ENCODE data around the gene INTS7. TPM values are rescaled to one million over a fixed set of nuclear protein-coding genes. Genes with fewer than 3 reads are reported as not detected.

The INTS7 gene
- total RNA-seq, 1 experiment from 2014 or later: 21.7 TPM

DNA sequence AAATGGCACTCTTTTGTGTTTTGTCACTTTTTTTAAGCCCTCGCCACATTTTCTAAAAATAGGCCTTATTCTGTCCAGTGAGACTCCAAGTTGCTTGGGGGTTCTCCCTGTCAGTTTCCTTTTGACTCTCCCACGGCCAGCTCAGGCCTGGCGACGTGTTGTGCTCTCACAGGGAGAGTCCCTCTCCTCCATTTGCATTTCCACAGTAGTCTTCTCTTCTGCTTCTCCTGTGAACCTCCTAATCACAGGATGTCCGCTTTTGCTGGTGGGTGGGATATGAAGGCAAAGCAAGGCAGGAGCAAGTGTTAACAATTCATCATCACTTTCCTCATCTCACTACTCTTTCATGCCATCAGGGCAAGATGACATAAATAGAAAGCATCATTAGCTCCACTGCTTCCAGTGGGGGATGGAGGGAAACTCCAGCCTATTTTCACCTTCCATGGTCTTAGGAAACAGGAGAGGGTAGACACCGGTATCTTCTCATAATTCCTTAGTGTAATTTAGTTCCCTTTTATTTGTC lies 99.8 kb downstream of the INTS7 start:
- POLR2A ChIA-PET: no interaction called here
- TF ChIP-seq CEBPB (IDR thresholded peaks at IDR 0.05; ENCODE audit: low read depth) (no peak), CTCF (IDR thresholded peaks at IDR 0.05 in 2 of 3, conservative IDR thresholded peaks at IDR 0.05 in 1 of 3; ENCODE audit: borderline replicate concordance in 1 of 3, insufficient read depth in 1 of 3, low read depth in 2 of 3, low read length in 2 of 3) (no peak), EZH2 (IDR thresholded peaks at IDR 0.05) (no peak), REST (IDR thresholded peaks at IDR 0.05; ENCODE audit: low read depth) (no peak), ELF1 (IDR thresholded peaks at IDR 0.05; ENCODE audit: borderline replicate concordance, low read depth) (no peak), JUND (IDR thresholded peaks at IDR 0.05) (no peak)
- TF ChIP-seq, protein P1, sequence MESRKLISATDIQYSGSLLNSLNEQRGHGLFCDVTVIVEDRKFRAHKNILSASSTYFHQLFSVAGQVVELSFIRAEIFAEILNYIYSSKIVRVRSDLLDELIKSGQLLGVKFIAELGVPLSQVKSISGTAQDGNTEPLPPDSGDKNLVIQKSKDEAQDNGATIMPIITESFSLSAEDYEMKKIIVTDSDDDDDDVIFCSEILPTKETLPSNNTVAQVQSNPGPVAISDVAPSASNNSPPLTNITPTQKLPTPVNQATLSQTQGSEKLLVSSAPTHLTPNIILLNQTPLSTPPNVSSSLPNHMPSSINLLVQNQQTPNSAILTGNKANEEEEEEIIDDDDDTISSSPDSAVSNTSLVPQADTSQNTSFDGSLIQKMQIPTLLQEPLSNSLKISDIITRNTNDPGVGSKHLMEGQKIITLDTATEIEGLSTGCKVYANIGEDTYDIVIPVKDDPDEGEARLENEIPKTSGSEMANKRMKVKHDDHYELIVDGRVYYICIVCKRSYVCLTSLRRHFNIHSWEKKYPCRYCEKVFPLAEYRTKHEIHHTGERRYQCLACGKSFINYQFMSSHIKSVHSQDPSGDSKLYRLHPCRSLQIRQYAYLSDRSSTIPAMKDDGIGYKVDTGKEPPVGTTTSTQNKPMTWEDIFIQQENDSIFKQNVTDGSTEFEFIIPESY (IDR thresholded peaks at IDR 0.05; ENCODE audit: extremely low read depth, insufficient replicate concordance, low read length): no peak
- no peak overlapping the region for H3K27ac ChIP-seq (ENCODE audit: low read depth, low read length)

More for the DNA sequence above, 99.8 kb downstream of the INTS7 start:
- no peak for DNase-seq (ENCODE audit: low read depth, low spot score)
- Histone ChIP-seq H3K9me3 (ENCODE audit: control insufficient read depth in 1 of 2, insufficient read depth in 1 of 2, low read depth in 1 of 2, low read length in 2 of 2) (no peaks in the 10 kb centered on the region), H3K9ac (ENCODE audit: low read length) (no peak overlapping the region), H3K79me2 (ENCODE audit: insufficient read depth, low read length) (no peaks in the 10 kb centered on the region), H3K4me2 (ENCODE audit: low read length) (no peak overlapping the region), H3K27me3 (ENCODE audit: insufficient read depth, low read length) (no peaks in the 10 kb centered on the region), H3K36me3 (ENCODE audit: control insufficient read depth in 1 of 2, insufficient read depth in 2 of 2, low read length in 2 of 2) (no peaks in the 10 kb centered on the region), H4K20me1 (ENCODE audit: insufficient read depth) (no peaks in the 10 kb centered on the region), H3K4me1 (ENCODE audit: control insufficient read depth in 1 of 2, insufficient read depth in 2 of 2, low read length in 2 of 2) (no peaks in the 10 kb centered on the region), H2AFZ (ENCODE audit: low read depth, low read length, poor library complexity, severe bottlenecking) (no peak overlapping the region), H3K9me2 (ENCODE audit: insufficient read depth) (no peaks in the 10 kb centered on the region), H3K4me3 (replicated peaks in 1 of 2; ENCODE audit: low read depth in 1 of 2, low read length in 2 of 2) (no peak overlapping the region)
- CTCF ChIA-PET: interaction anchor here (1.6 kb wide), 1 partner anchor 255 kb away, joined by 4 read pairs; no protein-coding TSS in a partner anchor
- ATAC-seq: no peak
- intact Hi-C loops (cut with micrococcal nuclease): no loop called here
- RAD21 ChIA-PET (ENCODE audit: low non-redundant PET in 1 of 2, low total read pairs in 2 of 2, uncharacterized antibody in 2 of 2, unreplicated experiment in 2 of 2): no interaction called here
- TSS peak; percentile 27 for BruUV-seq (replicated peaks)
